Hepatocyte (in vitro differentiated cells): Measurements from ENCODE around the gene PIGQ. TPM values are rescaled to one million over a fixed set of nuclear protein-coding genes. Genes with fewer than 3 reads are reported as not detected.

Experiments
- DNase-seq: peaks from one replicate; pipeline ENCODE4 v3.0.0-alpha.2; 2016; ENCODE audit warnings: low spot score
- H2AFZ ChIP-seq: fragments of 200-600 bp; sonication (generic); 2 replicates; pipeline ENCODE4 v1.6.0; 2016; ENCODE audit warnings: antibody characterized with exemption, mild to moderate bottlenecking
- H3K27ac ChIP-seq: fragments of 200-600 bp; sonication (generic); 2 replicates; pipeline ENCODE4 v1.5.1; 2016; ENCODE audit warnings: mild to moderate bottlenecking
- H3K27me3 ChIP-seq: fragments of 200-600 bp; sonication (generic); 2 replicates; pipeline ENCODE4 v1.6.1; 2016
- H3K36me3 ChIP-seq: fragments of 200-600 bp; sonication (generic); replicated peaks from 2 replicates; pipeline ENCODE4 v1.5.1; 2016; ENCODE audit warnings: low read depth; ENCODE audit not compliant: insufficient read depth
- H3K4me1 ChIP-seq: fragments of 200-600 bp; sonication (generic); 2 replicates; pipeline ENCODE4 v1.5.1; 2016; ENCODE audit warnings: mild to moderate bottlenecking, moderate library complexity; ENCODE audit not compliant: insufficient read depth
- H3K4me2 ChIP-seq: fragments of 200-600 bp; sonication (generic); 2 replicates; pipeline ENCODE4 v1.6.0; 2016
- H3K4me3 ChIP-seq: fragments of 200-600 bp; sonication (generic); 2 replicates; pipeline ENCODE4 v1.5.1; 2016; ENCODE audit warnings: mild to moderate bottlenecking
- H3K79me2 ChIP-seq: fragments of 200-600 bp; sonication (generic); 2 replicates; pipeline ENCODE4 v1.6.0; 2017; ENCODE audit warnings: mild to moderate bottlenecking
- H3K9me2 ChIP-seq: fragments of 200-600 bp; sonication (generic); replicated peaks from 2 replicates; pipeline ENCODE4 v1.6.0; 2017; ENCODE audit warnings: mild to moderate bottlenecking; ENCODE audit not compliant: insufficient read depth
- H3K9me3 ChIP-seq: fragments of 200-600 bp; sonication (generic); 2 replicates; pipeline ENCODE4 v1.5.1; 2016; ENCODE audit warnings: low read depth, mild to moderate bottlenecking
- H4K20me1 ChIP-seq: fragments of 200-600 bp; sonication (generic); 2 replicates; pipeline ENCODE4 v1.6.0; 2016; ENCODE audit warnings: mild to moderate bottlenecking; ENCODE audit not compliant: insufficient read depth, poor library complexity, severe bottlenecking
- EZH2 ChIP-seq: fragments of 200-600 bp; sonication (generic); IDR thresholded peaks from 2 replicates; pipeline ENCODE4 v1.6.1; 2016; ENCODE audit warnings: antibody characterized with exemption, mild to moderate bottlenecking, borderline replicate concordance
- EZH2phosphoT487 ChIP-seq: fragments of 200-600 bp; sonication (generic); IDR thresholded peaks from one replicate; pipeline ENCODE4 v1.6.1; 2018; ENCODE audit warnings: antibody characterized with exemption, mild to moderate bottlenecking, low read depth, moderate library complexity; ENCODE audit not compliant: unreplicated experiment, severe bottlenecking
- WGBS: methylation state at CpG from one replicate; pipeline ENCODE4 v1.1.6; 2016; ENCODE audit warnings: low lambda C conversion rate; ENCODE audit errors: missing lambda C conversion rate; 5-methylcytosine and 5-hydroxymethylcytosine counted together
- polyA plus RNA-seq: library from polyadenylated mRNA; unstranded; fragments of >200 nt; fragmentation: Nextera tagmentation; extraction: Ambion mirVana; gene quantifications from 2 replicates; pipeline ENCODE4 v1.2.1, GENCODE V29; 2016
- total RNA-seq: library from RNA; depleted of rRNA; stranded (reverse); fragments of >200 nt; gene quantifications from 2 replicates; pipeline ENCODE4 v1.2.3, GENCODE V29; 2014
- TF ChIP-seq, protein P1 (sequence below): fragments of 200-600 bp; sonication (generic); IDR thresholded peaks from 2 replicates; pipeline ENCODE4 v1.5.1; 2016; ENCODE audit warnings: antibody characterized with exemption, mild to moderate bottlenecking; ENCODE audit not compliant: poor library complexity

Gene PIGQ
- total and polyA plus RNA-seq, 2 experiments from 2014 or later = 30.0 to 58.6 TPM

DNA sequence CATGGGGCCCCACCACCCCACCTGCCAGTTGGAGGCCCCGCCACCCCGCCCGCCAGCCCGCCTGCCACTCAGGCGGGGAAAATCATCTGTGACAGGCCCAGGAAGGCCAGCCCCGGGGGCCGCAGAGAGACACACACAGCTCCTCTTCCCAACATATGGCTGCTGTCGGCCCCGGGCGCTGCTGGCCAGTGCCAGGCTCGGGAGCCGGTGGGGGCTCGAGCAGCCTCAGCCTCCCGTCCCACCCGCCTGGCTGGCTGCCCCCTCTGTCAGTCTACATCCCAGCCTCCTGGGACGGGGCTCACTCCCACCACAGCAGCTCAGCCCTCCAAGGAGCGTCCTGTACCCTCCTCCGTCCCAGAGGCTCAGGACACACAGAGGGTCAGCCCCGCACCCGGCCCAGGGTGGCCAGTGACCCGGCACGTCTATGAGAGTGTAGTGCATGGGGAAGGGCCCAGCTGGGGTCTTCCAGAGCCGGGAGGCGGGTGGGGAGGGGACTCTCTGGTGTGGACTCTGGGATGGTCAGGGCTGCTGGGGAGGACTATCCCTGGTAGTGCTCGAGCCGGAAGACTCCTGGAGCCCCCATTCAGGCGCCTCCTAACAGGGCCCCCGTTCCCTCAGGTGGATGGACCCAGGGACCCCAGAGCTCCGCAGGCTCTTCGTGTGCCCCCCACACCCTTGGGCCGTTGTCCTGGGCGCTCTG is 13.1 kb upstream of the PIGQ start:
- H3K79me2 ChIP-seq = no peaks in the 10 kb centered on the region
- H3K9me3 ChIP-seq = no peaks in the 10 kb centered on the region
- DNase-seq = no peak
- no peak overlapping the region for H2AFZ ChIP-seq
- H3K27ac ChIP-seq = no peak overlapping the region
- no peaks in the 10 kb centered on the region for H4K20me1 ChIP-seq
- no peaks in the 10 kb centered on the region for H3K36me3 ChIP-seq
- TF ChIP-seq, protein P1, sequence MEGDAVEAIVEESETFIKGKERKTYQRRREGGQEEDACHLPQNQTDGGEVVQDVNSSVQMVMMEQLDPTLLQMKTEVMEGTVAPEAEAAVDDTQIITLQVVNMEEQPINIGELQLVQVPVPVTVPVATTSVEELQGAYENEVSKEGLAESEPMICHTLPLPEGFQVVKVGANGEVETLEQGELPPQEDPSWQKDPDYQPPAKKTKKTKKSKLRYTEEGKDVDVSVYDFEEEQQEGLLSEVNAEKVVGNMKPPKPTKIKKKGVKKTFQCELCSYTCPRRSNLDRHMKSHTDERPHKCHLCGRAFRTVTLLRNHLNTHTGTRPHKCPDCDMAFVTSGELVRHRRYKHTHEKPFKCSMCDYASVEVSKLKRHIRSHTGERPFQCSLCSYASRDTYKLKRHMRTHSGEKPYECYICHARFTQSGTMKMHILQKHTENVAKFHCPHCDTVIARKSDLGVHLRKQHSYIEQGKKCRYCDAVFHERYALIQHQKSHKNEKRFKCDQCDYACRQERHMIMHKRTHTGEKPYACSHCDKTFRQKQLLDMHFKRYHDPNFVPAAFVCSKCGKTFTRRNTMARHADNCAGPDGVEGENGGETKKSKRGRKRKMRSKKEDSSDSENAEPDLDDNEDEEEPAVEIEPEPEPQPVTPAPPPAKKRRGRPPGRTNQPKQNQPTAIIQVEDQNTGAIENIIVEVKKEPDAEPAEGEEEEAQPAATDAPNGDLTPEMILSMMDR = no peak
- TF ChIP-seq EZH2 (no peak), EZH2phosphoT487 (no peak)
- H3K4me1 ChIP-seq = no peaks in the 10 kb centered on the region
- no peak overlapping the region for H3K4me3 ChIP-seq
- 87% methylated on average over 18 of the region's 32 CpGs for WGBS
- H3K27me3 ChIP-seq = peaks cover 27% of the 10 kb centered on the region
- H3K4me2 ChIP-seq = no peak overlapping the region
- H3K9me2 ChIP-seq = no peaks in the 10 kb centered on the region

DNA sequence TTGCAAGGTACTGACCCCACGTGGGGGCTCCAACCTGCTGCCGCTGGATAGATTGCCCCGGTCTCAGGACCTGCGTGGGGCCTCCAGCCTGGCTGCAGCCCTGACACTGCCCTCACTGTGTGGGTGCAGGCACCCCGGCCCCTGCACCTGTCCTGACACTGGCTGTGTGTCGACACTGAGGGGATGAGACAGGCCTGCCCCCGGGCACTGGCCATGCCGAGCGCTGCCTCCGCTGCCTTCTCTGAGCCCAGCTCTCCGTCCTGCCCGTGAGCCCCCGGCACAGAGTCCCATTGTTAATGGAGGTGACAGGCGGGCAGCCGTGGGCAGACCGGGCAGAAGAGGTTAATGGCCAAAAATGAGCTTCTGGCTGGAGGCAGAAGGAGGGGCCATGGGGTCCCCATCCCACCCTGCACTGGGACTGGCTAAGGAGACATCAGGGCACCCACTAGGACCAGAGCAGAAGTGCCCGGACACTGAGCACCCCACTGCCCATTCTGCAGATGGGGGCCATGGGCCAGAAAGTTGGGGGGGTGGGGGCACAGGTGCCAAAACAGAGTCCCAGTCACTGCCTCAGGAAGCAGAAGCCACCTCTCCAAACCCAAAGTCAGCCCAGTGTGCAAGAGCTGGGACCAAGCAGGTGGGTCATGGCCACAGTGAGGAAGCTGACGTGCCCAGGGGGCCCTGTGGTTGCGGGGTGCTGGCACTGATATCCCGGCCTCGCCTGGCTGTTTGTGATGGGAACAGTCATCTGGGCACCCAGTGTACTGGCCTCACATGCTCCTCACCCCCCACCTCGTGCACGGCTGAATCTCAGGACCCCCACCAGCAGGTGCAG is 12.1 kb upstream of the PIGQ start:
- 91% methylated on average over 22 of the region's 23 CpGs for WGBS
- no peak overlapping the region for H3K4me2 ChIP-seq
- H2AFZ ChIP-seq = no peak overlapping the region
- H3K79me2 ChIP-seq = no peaks in the 10 kb centered on the region
- H3K9me3 ChIP-seq = no peaks in the 10 kb centered on the region
- no peaks in the 10 kb centered on the region for H3K4me1 ChIP-seq
- H3K27ac ChIP-seq = no peak overlapping the region
- no peaks in the 10 kb centered on the region for H3K36me3 ChIP-seq
- no peak for TF ChIP-seq EZH2
- TF ChIP-seq EZH2phosphoT487 = no peak
- TF ChIP-seq, protein P1 = no peak
- no peak overlapping the region for H3K4me3 ChIP-seq
- H4K20me1 ChIP-seq = no peaks in the 10 kb centered on the region
- no peaks in the 10 kb centered on the region for H3K9me2 ChIP-seq
- peaks cover 30% of the 10 kb centered on the region for H3K27me3 ChIP-seq
- no peak for DNase-seq

DNA sequence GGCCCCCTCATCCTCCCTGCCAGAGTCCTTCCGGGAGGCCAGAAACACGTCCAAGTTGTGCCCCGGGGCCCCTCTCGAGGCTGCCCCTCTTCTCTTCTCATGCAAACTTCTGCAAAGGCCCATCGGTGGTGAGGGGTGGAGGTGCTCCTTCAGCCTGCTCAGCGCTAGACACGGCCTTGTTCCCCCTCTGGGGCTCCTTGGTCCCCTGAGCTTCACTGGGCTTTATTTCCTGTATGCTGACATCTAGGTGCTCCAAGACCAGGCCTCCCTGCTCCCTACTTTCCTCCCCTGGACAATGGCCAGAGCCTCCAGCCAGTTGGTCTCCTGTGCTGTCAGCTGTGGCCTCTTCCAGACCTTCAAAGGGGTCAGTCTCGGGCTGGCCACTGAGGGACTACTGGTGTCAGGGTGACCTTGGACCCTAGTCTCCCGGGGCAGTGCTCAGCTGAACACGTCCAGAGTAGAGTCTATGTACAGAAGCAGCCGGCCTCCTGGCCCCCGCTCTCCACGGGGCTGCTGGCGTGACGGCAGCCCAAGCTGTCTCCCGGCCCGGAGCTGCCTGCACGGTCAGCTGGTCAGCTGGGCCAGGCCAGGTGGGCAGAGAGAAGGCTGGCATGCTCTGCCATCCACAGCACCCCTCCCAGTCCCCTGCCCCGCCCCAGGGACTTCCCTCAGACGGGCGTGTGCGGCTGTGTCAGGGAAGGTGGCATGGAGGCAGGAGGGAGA is 11.3 kb upstream of the PIGQ start:
- Histone ChIP-seq H3K79me2 (no peaks in the 10 kb centered on the region), H3K4me1 (no peaks in the 10 kb centered on the region), H3K36me3 (no peaks in the 10 kb centered on the region), H3K27me3 (peaks cover 30% of the 10 kb centered on the region), H4K20me1 (no peaks in the 10 kb centered on the region), H3K9me3 (no peaks in the 10 kb centered on the region), H3K9me2 (no peaks in the 10 kb centered on the region), H3K27ac (no peak overlapping the region), H3K4me2 (no peak overlapping the region), H2AFZ (no peak overlapping the region), H3K4me3 (no peak overlapping the region)
- no peak for DNase-seq
- 75% methylated on average over 21 of the region's 22 CpGs for WGBS
- TF ChIP-seq, protein P1 = no peak
- no peak for TF ChIP-seq EZH2
- no peak for TF ChIP-seq EZH2phosphoT487
